K562 (cell line): ENCODE results near the gene CTNNA3. TPM values are rescaled to one million over a fixed set of nuclear protein-coding genes. Genes with fewer than 3 reads are reported as not detected.
A peak's percentile ranks its signal among the peaks of the same experiment; 100 is the strongest.
"Not testable (repeated sequence)": the region's sequence is repeated elsewhere in the genome, so short reads cannot be mapped to it uniquely, and the experiment has no call there.

ENCODE experiments used
- ATAC-seq: fragments of 200-7000 bp; cut with Tn5 transposase; 3 replicates; pipeline ENCODE4 v1.9.1; 2020; ENCODE audit warnings: moderate library complexity
- BruUV-seq: library from RNA; stranded (reverse); fragments of 400-500 nt; replicated peaks from 2 replicates; lab custom pipeline; 2021; lab: Mats Ljungman, UMichigan
- CTCF ChIA-PET: fragments of 300-600 bp; formaldehyde crosslinking; extraction: SDS; loops from one replicate; lab custom pipeline; 2021; ENCODE audit warnings: low intra/inter-chr PET ratio; lab: Yijun Ruan, JAX
- POLR2A ChIA-PET: fragments of 300-600, 350-650 bp; sonication (Branson Sonifier 250); formaldehyde crosslinking; extraction: SDS; loops from one replicate; lab custom pipeline; 2021; ENCODE audit warnings: antibody characterized with exemption, inconsistent platforms; lab: Yijun Ruan, JAX
- DNase-seq, 4 experiments: peaks; one replicate each; pipeline versions ENCODE4 v3.0.0 to v3.0.0-alpha.2; 2011 to 2018; ENCODE audit warnings: low spot score in 3 of 4, mixed read lengths in 3 of 4; ENCODE audit errors: extremely low read depth in 1 of 4
- FAIRE-seq: peaks from 2 replicates; lab custom pipeline; 2011; peaks lifted over from hg19 to GRCh38; lab: Jason Lieb, UNC
- H2AFZ ChIP-seq: 2 replicates; pipeline ENCODE4 v1.6.0; 2011; ENCODE audit warnings: low read depth, low read length, control low read depth, inconsistent platforms
- H3K27ac ChIP-seq: fragments of 200-600 bp; 3 replicates; pipeline ENCODE4 v1.8.0; 2011; ENCODE audit warnings: low read depth, mild to moderate bottlenecking, control low read depth, inconsistent platforms, low read length, moderate library complexity, mixed read lengths; ENCODE audit errors: extremely low read depth
- H3K27me3 ChIP-seq, 2 experiments: fragments of 300-600 bp in 1 of 2; 2 replicates in 1 of 2; 3 replicates in 1 of 2; pipeline versions ENCODE4 v1.6.0 to v1.8.0; 2011; ENCODE audit warnings: inconsistent platforms in 2 of 2, low read length in 2 of 2, mild to moderate bottlenecking in 1 of 2, mixed read lengths in 1 of 2, moderate library complexity in 1 of 2; ENCODE audit not compliant: control insufficient read depth in 2 of 2, insufficient read depth in 2 of 2
- H3K36me3 ChIP-seq: fragments of 300-600 bp; 3 replicates; pipeline ENCODE4 v1.8.0; 2011; ENCODE audit warnings: mild to moderate bottlenecking, low read length, inconsistent platforms; ENCODE audit not compliant: control insufficient read depth, insufficient read depth
- H3K4me1 ChIP-seq, 2 experiments: fragments of 200-600 bp in 1 of 2; replicated peaks in 1 of 2; 2 replicates in 1 of 2; 3 replicates in 1 of 2; pipeline versions ENCODE4 v1.5.1 to v1.8.0; 2011; ENCODE audit warnings: inconsistent platforms in 2 of 2, low read length in 2 of 2, mild to moderate bottlenecking in 1 of 2, mixed read lengths in 1 of 2, moderate library complexity in 1 of 2; ENCODE audit not compliant: control insufficient read depth in 2 of 2, insufficient read depth in 2 of 2
- H3K4me2 ChIP-seq: 2 replicates; pipeline ENCODE4 v1.6.1; 2011; ENCODE audit warnings: low read length, control low read depth, inconsistent platforms, mixed read lengths; ENCODE audit not compliant: insufficient read depth
- H3K4me3 ChIP-seq: fragments of 200-600 bp; sonication (generic), shearing (Covaris generic); 2 replicates; pipeline ENCODE4 v1.5.1; 2016; ENCODE audit warnings: control low read depth, inconsistent platforms
- H3K79me2 ChIP-seq: fragments of 200-600 bp; 3 replicates; pipeline ENCODE4 v1.8.0; 2011; ENCODE audit warnings: low read length, inconsistent platforms; ENCODE audit not compliant: control insufficient read depth, insufficient read depth
- H3K9ac ChIP-seq, 2 experiments: 2 replicates each; pipeline versions ENCODE4 v1.6.0 to v1.6.1; 2011; ENCODE audit warnings: low read depth in 2 of 2, low read length in 2 of 2, control low read depth in 1 of 2, inconsistent platforms in 1 of 2, mild to moderate bottlenecking in 1 of 2, mixed read lengths in 1 of 2; ENCODE audit not compliant: insufficient read depth in 1 of 2
- H3K9me1 ChIP-seq: one replicate; pipeline ENCODE4 v1.6.0; 2011; ENCODE audit warnings: inconsistent platforms, mild to moderate bottlenecking, low read length, moderate library complexity; ENCODE audit not compliant: control insufficient read depth, insufficient read depth
- H3K9me3 ChIP-seq: replicated peaks from 2 replicates; pipeline ENCODE4 v1.5.1; 2011; ENCODE audit warnings: low read depth, low read length, inconsistent platforms; ENCODE audit not compliant: control insufficient read depth, insufficient read depth
- H4K20me1 ChIP-seq: replicated peaks from 2 replicates; pipeline ENCODE4 v1.6.1; 2011; ENCODE audit warnings: low read length, inconsistent platforms, mixed read lengths; ENCODE audit not compliant: control insufficient read depth, insufficient read depth
- WGBS: fragments of 100-300 bp; shearing (Covaris generic); methylation state at CpG from one replicate; pipeline ENCODE4 v1.1.6; 2016; ENCODE audit warnings: low coverage, mixed read lengths; ENCODE audit not compliant: insufficient coverage; ENCODE audit errors: missing lambda C conversion rate; 5-methylcytosine and 5-hydroxymethylcytosine counted together
- in situ Hi-C: fragments of 300-500 bp; cut with MboI; formaldehyde crosslinking; loops from 4 replicates; pipeline ENCODE4 v1.15.0; 2018; ENCODE audit warnings: inconsistent platforms, mixed read lengths
- intact Hi-C: fragments of 100-400 bp; cut with micrococcal nuclease; formaldehyde crosslinking; loops from 2 replicates; pipeline ENCODE4 v1.14.2; 2022
- polyA plus RNA-seq, 8 experiments: library from polyadenylated mRNA; depleted of rRNA in 4 of 8; stranded (reverse) in 5 of 8; unstranded in 3 of 8; fragments of >200 nt; fragmentation: Nextera tagmentation in 2 of 8; fragmentation: Illumina TruSeq in 1 of 8; extraction: Ambion mirVana in 2 of 8; extraction: Trizol in 1 of 8; gene quantifications; 2 replicates each; pipeline versions ENCODE4 v1.2.1 to v1.2.3, GENCODE V29; 2011 to 2014; ENCODE audit warnings: inconsistent platforms in 1 of 8, missing spikeins in 1 of 8
- total RNA-seq, 7 experiments: library from RNA; depleted of rRNA in 6 of 7; stranded (reverse); fragments of >200 nt in 6 of 7; fragmentation: Illumina TruSeq in 2 of 7; extraction: Trizol in 2 of 7; gene quantifications; 2 replicates each; pipeline versions ENCODE4 v1.2.1 to v1.2.3, GENCODE V29; 2011 to 2021; ENCODE audit warnings: low replicate concordance in 1 of 7

CTNNA3 gene
- total and polyA plus RNA-seq, 9 of the 15 experiments (the other 6 are each of a cell fraction or from before 2014, with no cell fraction given), result 0.04 TPM; not detected in 8

DNA sequence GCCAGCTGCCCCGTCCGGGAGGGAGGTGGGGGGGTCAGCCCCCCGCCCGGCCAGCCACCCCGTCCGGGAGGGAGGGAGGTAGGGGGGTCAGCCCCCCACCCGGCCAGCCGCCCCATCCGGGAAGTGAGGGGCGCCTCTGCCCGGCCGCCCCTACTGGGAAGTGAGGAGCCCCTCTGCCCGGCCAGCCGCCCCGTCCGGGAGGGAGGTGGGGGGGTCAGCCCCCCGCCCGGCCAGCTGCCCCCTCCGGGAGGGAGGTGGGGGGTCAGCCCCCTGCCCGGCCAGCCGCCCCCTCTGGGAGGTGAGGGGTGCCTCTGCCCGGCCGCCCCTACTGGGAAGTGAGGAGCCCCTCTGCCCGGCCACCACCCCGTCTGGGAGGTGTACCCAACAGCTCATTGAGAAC is 4.1 kb downstream of the CTNNA3 start:
- H3K4me3 ChIP-seq, H4K20me1 ChIP-seq, H3K4me2 ChIP-seq, H3K27ac ChIP-seq, DNase-seq, H3K9me1 ChIP-seq, H3K9ac ChIP-seq, POLR2A ChIA-PET, in situ Hi-C loops, CTCF ChIA-PET, H2AFZ ChIP-seq, BruUV-seq, H3K9me3 ChIP-seq, intact Hi-C loops, FAIRE-seq, ATAC-seq, H3K36me3 ChIP-seq, H3K79me2 ChIP-seq, H3K27me3 ChIP-seq, H3K4me1 ChIP-seq: not testable (repeated sequence)
- no CpG with 5 or more reads among the region's 25 CpGs for WGBS

- H3K79me2 ChIP-seq, H4K20me1 ChIP-seq, H3K4me1 ChIP-seq, H3K4me2 ChIP-seq, in situ Hi-C loops, H3K9me1 ChIP-seq, DNase-seq, H3K27ac ChIP-seq, ATAC-seq, H3K4me3 ChIP-seq, H3K9me3 ChIP-seq, BruUV-seq, CTCF ChIA-PET, H3K9ac ChIP-seq, H3K27me3 ChIP-seq, H3K36me3 ChIP-seq, H2AFZ ChIP-seq, intact Hi-C loops: not testable (repeated sequence)
- 6% methylated on average over 6 of the region's 7 CpGs for WGBS
- POLR2A ChIA-PET, result interaction anchor here (1.4 kb wide), 1 partner anchor 10 kb away, joined by 6 read pairs; no protein-coding TSS in a partner anchor
- FAIRE-seq, result peak; percentile 23
Observed at GRCh38 chr10:67690540-67690939, 5.5 kb downstream of the CTNNA3 start.
